ENCODE results near the gene MYOM3.
"Not testable (repeated sequence)": the region's sequence is repeated elsewhere in the genome, so short reads cannot be mapped to it uniquely, and the experiment has no call there.

The MYOM3 gene

GRCh38 chr1:24048205-24048869, 63.6 kb downstream of the MYOM3 start:
- Histone ChIP-seq H3K36me3 (ENCODE audit: control insufficient read depth in 1 of 2, insufficient read depth in 2 of 2, low read length in 2 of 2) (no peaks in the 10 kb centered on the region), H3K79me1 (ENCODE audit: low read length) (no peaks in the 10 kb centered on the region), H3K9ac (ENCODE audit: low read length) (no peak overlapping the region), H3K14ac (ENCODE audit: low read length) (no peak overlapping the region), H4K12ac (ENCODE audit: low read depth, low read length) (no peak overlapping the region), H3K27ac (ENCODE audit: low read depth, low read length) (no peak overlapping the region), H3K9me3 (ENCODE audit: insufficient read depth, low read depth, low read length) (no peaks in the 10 kb centered on the region), H3K4me3 (ENCODE audit: low read depth, low read length) (no peak overlapping the region), H2BK5ac (ENCODE audit: low read depth, low read length, poor library complexity) (no peak overlapping the region), H3K18ac (ENCODE audit: low read length) (no peak overlapping the region), H4K91ac (ENCODE audit: low read depth, low read length) (no peak overlapping the region), H2AFZ (ENCODE audit: insufficient read depth, low read length, poor library complexity) (no peak overlapping the region), H3K4ac (ENCODE audit: low read depth, low read length) (no peak overlapping the region), H2BK12ac (ENCODE audit: low read length) (no peak overlapping the region), H3K79me2 (ENCODE audit: control insufficient read depth, insufficient read depth, low read length, poor library complexity) (no peaks in the 10 kb centered on the region), H2AK5ac (ENCODE audit: low read length) (no peak overlapping the region), H3K4me1 (ENCODE audit: control insufficient read depth in 1 of 2, insufficient read depth in 2 of 2, low read length in 2 of 2) (no peaks in the 10 kb centered on the region), H3K23ac (ENCODE audit: low read length) (no peak overlapping the region), H3K4me2 (ENCODE audit: low read length) (no peak overlapping the region), H3K27me3 (ENCODE audit: insufficient read depth, low read length) (no peaks in the 10 kb centered on the region), H2BK120ac (ENCODE audit: insufficient read depth, low read length, poor library complexity) (no peak overlapping the region), H4K8ac (ENCODE audit: low read depth, low read length) (no peak overlapping the region)
- no peak for DNase-seq
- WGBS (ENCODE audit: extremely low coverage, insufficient coverage, insufficient read length): no CpG with 5 or more reads among the region's 6 CpGs

GRCh38 chr1:24047110-24047477, 64.8 kb downstream of the MYOM3 start:
- WGBS (ENCODE audit: extremely low coverage, insufficient coverage, insufficient read length): no CpG with 5 or more reads among the region's 3 CpGs
- Histone ChIP-seq H4K12ac (ENCODE audit: low read depth, low read length) (no peak overlapping the region), H2BK5ac (ENCODE audit: low read depth, low read length, poor library complexity) (no peak overlapping the region), H3K18ac (ENCODE audit: low read length) (no peak overlapping the region), H4K91ac (ENCODE audit: low read depth, low read length) (no peak overlapping the region), H3K27me3 (ENCODE audit: insufficient read depth, low read length) (no peaks in the 10 kb centered on the region), H3K23ac (ENCODE audit: low read length) (no peak overlapping the region), H3K4me3 (ENCODE audit: low read depth, low read length) (no peak overlapping the region), H2BK120ac (ENCODE audit: insufficient read depth, low read length, poor library complexity) (no peak overlapping the region), H3K4ac (ENCODE audit: low read depth, low read length) (no peak overlapping the region), H2BK12ac (ENCODE audit: low read length) (no peak overlapping the region), H4K8ac (ENCODE audit: low read depth, low read length) (no peak overlapping the region), H2AFZ (ENCODE audit: insufficient read depth, low read length, poor library complexity) (no peak overlapping the region), H3K27ac (ENCODE audit: low read depth, low read length) (no peak overlapping the region), H3K9ac (ENCODE audit: low read length) (no peak overlapping the region), H3K4me1 (ENCODE audit: control insufficient read depth in 1 of 2, insufficient read depth in 2 of 2, low read length in 2 of 2) (no peaks in the 10 kb centered on the region), H3K79me2 (ENCODE audit: control insufficient read depth, insufficient read depth, low read length, poor library complexity) (no peaks in the 10 kb centered on the region), H3K36me3 (ENCODE audit: control insufficient read depth in 1 of 2, insufficient read depth in 2 of 2, low read length in 2 of 2) (no peaks in the 10 kb centered on the region), H3K79me1 (ENCODE audit: low read length) (no peaks in the 10 kb centered on the region), H2AK5ac (ENCODE audit: low read length) (no peak overlapping the region), H3K9me3 (ENCODE audit: insufficient read depth, low read depth, low read length) (no peaks in the 10 kb centered on the region), H3K4me2 (ENCODE audit: low read length) (no peak overlapping the region), H3K14ac (ENCODE audit: low read length) (no peak overlapping the region)
- peak; percentile 41 to 67 for DNase-seq

GRCh38 chr1:24045771-24046170, 66.2 kb downstream of the MYOM3 start:
- Histone ChIP-seq H3K27ac (ENCODE audit: low read depth, low read length) (no peak overlapping the region), H2AK5ac (ENCODE audit: low read length) (no peak overlapping the region), H4K8ac (ENCODE audit: low read depth, low read length) (no peak overlapping the region), H3K36me3 (ENCODE audit: control insufficient read depth in 1 of 2, insufficient read depth in 2 of 2, low read length in 2 of 2) (no peaks in the 10 kb centered on the region), H2BK5ac (ENCODE audit: low read depth, low read length, poor library complexity) (no peak overlapping the region), H3K9ac (ENCODE audit: low read length) (no peak overlapping the region), H4K12ac (ENCODE audit: low read depth, low read length) (no peak overlapping the region), H3K9me3 (ENCODE audit: insufficient read depth, low read depth, low read length) (no peaks in the 10 kb centered on the region), H3K4me2 (ENCODE audit: low read length) (no peak overlapping the region), H3K23ac (ENCODE audit: low read length) (no peak overlapping the region), H3K4me3 (ENCODE audit: low read depth, low read length) (no peak overlapping the region), H4K91ac (ENCODE audit: low read depth, low read length) (no peak overlapping the region), H2AFZ (ENCODE audit: insufficient read depth, low read length, poor library complexity) (no peak overlapping the region), H3K18ac (ENCODE audit: low read length) (no peak overlapping the region), H2BK120ac (ENCODE audit: insufficient read depth, low read length, poor library complexity) (no peak overlapping the region), H3K4ac (ENCODE audit: low read depth, low read length) (no peak overlapping the region), H2BK12ac (ENCODE audit: low read length) (no peak overlapping the region), H3K79me1 (ENCODE audit: low read length) (no peaks in the 10 kb centered on the region), H3K79me2 (ENCODE audit: control insufficient read depth, insufficient read depth, low read length, poor library complexity) (no peaks in the 10 kb centered on the region), H3K4me1 (ENCODE audit: control insufficient read depth in 1 of 2, insufficient read depth in 2 of 2, low read length in 2 of 2) (no peaks in the 10 kb centered on the region), H3K14ac (ENCODE audit: low read length) (no peak overlapping the region), H3K27me3 (ENCODE audit: insufficient read depth, low read length) (no peaks in the 10 kb centered on the region)
- no CpG with 5 or more reads among the region's 2 CpGs for WGBS (ENCODE audit: extremely low coverage, insufficient coverage, insufficient read length)
- DNase-seq: no peak

GRCh38 chr1:24044672-24045071, 67.3 kb downstream of the MYOM3 start:
- DNase-seq; H3K27me3 ChIP-seq (ENCODE audit: insufficient read depth, low read length); H3K27ac ChIP-seq (ENCODE audit: low read depth, low read length); H2AK5ac ChIP-seq (ENCODE audit: low read length); H3K9ac ChIP-seq (ENCODE audit: low read length); H2BK120ac ChIP-seq (ENCODE audit: insufficient read depth, low read length, poor library complexity); H3K79me2 ChIP-seq (ENCODE audit: control insufficient read depth, insufficient read depth, low read length, poor library complexity); H3K18ac ChIP-seq (ENCODE audit: low read length); H3K4me3 ChIP-seq (ENCODE audit: low read depth, low read length); H3K23ac ChIP-seq (ENCODE audit: low read length); H3K9me3 ChIP-seq (ENCODE audit: insufficient read depth, low read depth, low read length); H2AFZ ChIP-seq (ENCODE audit: insufficient read depth, low read length, poor library complexity); H4K91ac ChIP-seq (ENCODE audit: low read depth, low read length); H3K79me1 ChIP-seq (ENCODE audit: low read length); H3K4me2 ChIP-seq (ENCODE audit: low read length); H2BK12ac ChIP-seq (ENCODE audit: low read length); H3K4ac ChIP-seq (ENCODE audit: low read depth, low read length); H3K4me1 ChIP-seq (ENCODE audit: control insufficient read depth in 1 of 2, insufficient read depth in 2 of 2, low read length in 2 of 2); H2BK5ac ChIP-seq (ENCODE audit: low read depth, low read length, poor library complexity); H3K36me3 ChIP-seq (ENCODE audit: control insufficient read depth in 1 of 2, insufficient read depth in 2 of 2, low read length in 2 of 2); H4K8ac ChIP-seq (ENCODE audit: low read depth, low read length); H3K14ac ChIP-seq (ENCODE audit: low read length); H4K12ac ChIP-seq (ENCODE audit: low read depth, low read length): not testable (repeated sequence)
- no CpG with 5 or more reads among the region's 5 CpGs for WGBS (ENCODE audit: extremely low coverage, insufficient coverage, insufficient read length)
